ENCODE results near the gene GCC2.
A peak's percentile ranks its signal among the peaks of the same experiment; 100 is the strongest.

Gene GCC2

DNA sequence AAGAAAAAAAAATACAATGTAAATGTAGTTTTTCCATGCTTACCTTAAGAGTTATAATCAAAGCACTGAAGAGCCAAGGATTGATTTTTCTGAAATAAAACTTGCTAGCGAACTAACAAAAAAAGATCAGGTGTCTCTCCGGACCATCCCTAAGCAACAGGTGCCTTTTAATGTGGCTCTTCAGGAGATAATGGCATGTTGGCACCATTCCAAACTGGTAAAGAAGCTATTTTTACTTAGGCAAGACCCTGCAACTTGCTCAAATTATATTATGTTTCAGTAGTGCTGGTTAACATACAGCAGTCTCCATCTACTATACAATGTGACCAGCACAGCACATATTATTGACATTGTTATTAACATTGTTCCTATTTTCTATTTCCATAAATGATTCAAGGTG is 2.3 kb upstream of the GCC2 start:
- Histone ChIP-seq H2BK120ac (ENCODE audit: insufficient read depth, low read length, poor library complexity) (no peak overlapping the region), H4K12ac (ENCODE audit: low read depth, low read length) (no peak overlapping the region), H3K9me3 (ENCODE audit: insufficient read depth, low read depth, low read length) (peaks cover 4% of the 10 kb centered on the region), H3K36me3 (ENCODE audit: control insufficient read depth in 1 of 2, insufficient read depth in 2 of 2, low read length in 2 of 2) (no peaks in the 10 kb centered on the region), H2BK12ac (ENCODE audit: low read length) (no peak overlapping the region), H3K18ac (ENCODE audit: low read length) (no peak overlapping the region), H2BK5ac (ENCODE audit: low read depth, low read length, poor library complexity) (no peak overlapping the region), H3K27ac (ENCODE audit: low read depth, low read length) (no peak overlapping the region), H3K4ac (ENCODE audit: low read depth, low read length) (no peak overlapping the region), H3K4me1 (ENCODE audit: control insufficient read depth in 1 of 2, insufficient read depth in 2 of 2, low read length in 2 of 2) (peaks cover 3 to 8% of the 10 kb centered on the region in 2 experiments), H3K9ac (ENCODE audit: low read length) (no peak overlapping the region), H3K14ac (ENCODE audit: low read length) (no peak overlapping the region), H4K91ac (ENCODE audit: low read depth, low read length) (no peak overlapping the region), H3K27me3 (ENCODE audit: insufficient read depth, low read length) (no peaks in the 10 kb centered on the region), H4K8ac (ENCODE audit: low read depth, low read length) (no peak overlapping the region), H3K79me1 (ENCODE audit: low read length) (peaks cover 11% of the 10 kb centered on the region), H2AK5ac (ENCODE audit: low read length) (no peak overlapping the region), H2AFZ (ENCODE audit: insufficient read depth, low read length, poor library complexity) (no peak overlapping the region), H3K4me2 (ENCODE audit: low read length) (no peak overlapping the region), H3K23ac (ENCODE audit: low read length) (no peak overlapping the region), H3K79me2 (ENCODE audit: control insufficient read depth, insufficient read depth, low read length, poor library complexity) (peaks cover 8% of the 10 kb centered on the region), H3K4me3 (ENCODE audit: low read depth, low read length) (no peak overlapping the region)
- WGBS (ENCODE audit: extremely low coverage, insufficient coverage, insufficient read length), result no CpG with 5 or more reads among the region's 2 CpGs
- DNase-seq, result no peak

DNA sequence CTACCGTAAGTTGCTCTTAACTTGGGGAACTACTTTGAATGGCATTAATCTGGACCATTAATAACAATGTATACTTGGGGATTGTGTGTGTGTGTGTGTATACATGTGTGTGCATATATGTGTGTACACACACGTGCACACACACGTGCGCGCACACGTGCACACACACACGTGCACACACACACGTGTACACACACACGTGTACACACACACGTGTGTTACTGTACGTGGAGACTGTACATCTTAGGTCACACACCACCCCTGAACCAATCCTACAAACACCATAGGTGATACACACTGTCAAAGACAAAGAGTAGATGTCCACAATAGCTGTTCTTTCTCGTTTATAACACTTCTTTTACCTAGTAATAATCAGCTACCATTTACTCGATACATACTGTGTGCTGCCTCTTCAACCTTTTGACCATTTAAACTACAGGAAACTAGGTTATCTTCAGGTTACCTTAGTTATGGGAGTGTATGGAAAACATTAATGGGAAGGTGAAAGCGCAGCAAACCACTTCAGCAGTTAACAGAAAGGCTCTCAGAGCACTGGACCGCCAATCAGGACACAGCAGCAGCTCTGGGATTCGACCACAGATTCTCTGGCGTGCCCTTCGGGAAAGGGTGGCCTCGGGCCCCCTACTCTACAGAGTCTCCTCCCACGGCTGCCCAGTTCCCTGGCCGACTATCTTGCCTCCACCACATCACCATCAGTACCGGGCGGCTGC is 894 bp upstream of the GCC2 start:
- peak overlapping the region; percentile 79 for H3K4me2 ChIP-seq (ENCODE audit: low read length)
- no peak overlapping the region for H2BK12ac ChIP-seq (ENCODE audit: low read length)
- no peak overlapping the region for H2BK120ac ChIP-seq (ENCODE audit: insufficient read depth, low read length, poor library complexity)
- peaks cover 0 to 3% of the 10 kb centered on the region in 2 experiments for H3K36me3 ChIP-seq (ENCODE audit: control insufficient read depth in 1 of 2, insufficient read depth in 2 of 2, low read length in 2 of 2)
- peaks cover 4% of the 10 kb centered on the region for H3K9me3 ChIP-seq (ENCODE audit: insufficient read depth, low read depth, low read length)
- H2BK5ac ChIP-seq (ENCODE audit: low read depth, low read length, poor library complexity), result peak overlapping the region; percentile 60
- peak overlapping the region; percentile 86 for H3K14ac ChIP-seq (ENCODE audit: low read length)
- H3K23ac ChIP-seq (ENCODE audit: low read length), result no peak overlapping the region
- H2AFZ ChIP-seq (ENCODE audit: insufficient read depth, low read length, poor library complexity), result peak overlapping the region; percentile 73
- peaks cover 3 to 8% of the 10 kb centered on the region in 2 experiments for H3K4me1 ChIP-seq (ENCODE audit: control insufficient read depth in 1 of 2, insufficient read depth in 2 of 2, low read length in 2 of 2)
- H3K4ac ChIP-seq (ENCODE audit: low read depth, low read length), result peak overlapping the region; percentile 30
- H4K8ac ChIP-seq (ENCODE audit: low read depth, low read length), result peak overlapping the region; percentile 96
- peak overlapping the region; percentile 55 for H3K9ac ChIP-seq (ENCODE audit: low read length)
- peaks cover 11% of the 10 kb centered on the region for H3K79me1 ChIP-seq (ENCODE audit: low read length)
- peak overlapping the region; percentile 68 for H3K18ac ChIP-seq (ENCODE audit: low read length)
- H3K27ac ChIP-seq (ENCODE audit: low read depth, low read length), result peak overlapping the region; percentile 88
- peak overlapping the region; percentile 85 for H4K91ac ChIP-seq (ENCODE audit: low read depth, low read length)
- peak overlapping the region; percentile 73 for H3K4me3 ChIP-seq (ENCODE audit: low read depth, low read length)
- WGBS (ENCODE audit: extremely low coverage, insufficient coverage, insufficient read length), result no CpG with 5 or more reads among the region's 23 CpGs
- H3K79me2 ChIP-seq (ENCODE audit: control insufficient read depth, insufficient read depth, low read length, poor library complexity), result peaks cover 8% of the 10 kb centered on the region
- H3K27me3 ChIP-seq (ENCODE audit: insufficient read depth, low read length), result no peaks in the 10 kb centered on the region
- peak overlapping the region; percentile 85 for H4K12ac ChIP-seq (ENCODE audit: low read depth, low read length)
- H2AK5ac ChIP-seq (ENCODE audit: low read length), result no peak overlapping the region
- no peak for DNase-seq

DNA sequence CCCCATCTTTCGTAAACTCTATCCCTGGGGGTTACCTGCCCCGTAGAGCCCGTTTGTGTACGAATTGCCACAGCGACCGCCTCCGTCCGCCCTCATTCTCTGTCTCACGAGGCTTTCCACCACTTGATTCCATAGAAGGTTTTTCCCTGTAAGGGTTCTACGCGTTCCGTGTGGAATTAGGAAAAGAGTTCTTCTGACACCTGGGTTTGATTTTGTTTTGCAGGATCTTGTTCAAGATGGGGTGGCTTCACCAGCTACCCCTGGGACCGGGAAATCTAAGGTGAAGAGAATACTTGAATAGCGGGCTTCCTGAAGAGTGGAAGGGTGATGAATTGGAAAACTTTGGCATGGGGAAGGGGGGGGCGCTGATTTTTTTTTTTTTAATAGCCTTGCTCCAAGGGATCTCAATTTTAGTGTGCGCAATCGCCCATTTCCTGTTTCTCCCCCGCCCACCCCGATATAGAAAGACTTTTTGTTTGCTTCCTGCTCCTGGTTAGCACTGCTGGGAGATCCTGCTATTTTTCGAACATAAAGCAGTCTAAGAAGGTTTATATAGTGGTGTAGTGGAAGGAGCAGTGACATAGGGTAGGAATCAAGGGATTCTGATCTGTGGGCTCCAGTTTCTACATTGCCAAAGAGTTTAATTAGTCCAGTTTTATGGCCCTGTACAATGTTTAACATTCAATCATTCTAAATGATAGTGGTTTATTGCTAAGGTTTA is 564 bp downstream of the GCC2 start:
- Histone ChIP-seq H4K8ac (ENCODE audit: low read depth, low read length) (peak overlapping the region; percentile 79), H2BK5ac (ENCODE audit: low read depth, low read length, poor library complexity) (peak overlapping the region; percentile 49), H3K36me3 (ENCODE audit: control insufficient read depth in 1 of 2, insufficient read depth in 2 of 2, low read length in 2 of 2) (peaks cover 6 to 7% of the 10 kb centered on the region in 2 experiments), H3K14ac (ENCODE audit: low read length) (peak overlapping the region; percentile 10), H3K79me1 (ENCODE audit: low read length) (peaks cover 11% of the 10 kb centered on the region), H2BK120ac (ENCODE audit: insufficient read depth, low read length, poor library complexity) (peak overlapping the region; percentile 9), H3K4me1 (ENCODE audit: control insufficient read depth in 1 of 2, insufficient read depth in 2 of 2, low read length in 2 of 2) (peaks cover 3 to 8% of the 10 kb centered on the region in 2 experiments), H3K9ac (ENCODE audit: low read length) (peak overlapping the region; percentile 79), H3K23ac (ENCODE audit: low read length) (no peak overlapping the region), H3K18ac (ENCODE audit: low read length) (peak overlapping the region; percentile 13), H2AFZ (ENCODE audit: insufficient read depth, low read length, poor library complexity) (peak overlapping the region; percentile 59), H3K79me2 (ENCODE audit: control insufficient read depth, insufficient read depth, low read length, poor library complexity) (peaks cover 8% of the 10 kb centered on the region), H4K91ac (ENCODE audit: low read depth, low read length) (peak overlapping the region; percentile 71), H2BK12ac (ENCODE audit: low read length) (no peak overlapping the region), H3K27ac (ENCODE audit: low read depth, low read length) (peak overlapping the region; percentile 60), H4K12ac (ENCODE audit: low read depth, low read length) (peak overlapping the region; percentile 57), H3K4me3 (ENCODE audit: low read depth, low read length) (peak overlapping the region; percentile 94), H3K9me3 (ENCODE audit: insufficient read depth, low read depth, low read length) (no peaks in the 10 kb centered on the region), H3K4ac (ENCODE audit: low read depth, low read length) (peak overlapping the region; percentile 54), H2AK5ac (ENCODE audit: low read length) (no peak overlapping the region), H3K4me2 (ENCODE audit: low read length) (peak overlapping the region; percentile 53), H3K27me3 (ENCODE audit: insufficient read depth, low read length) (no peaks in the 10 kb centered on the region)
- WGBS (ENCODE audit: extremely low coverage, insufficient coverage, insufficient read length), result no CpG with 5 or more reads among the region's 20 CpGs
- peak in 1 of 2 donors; percentile 70 for DNase-seq

DNA sequence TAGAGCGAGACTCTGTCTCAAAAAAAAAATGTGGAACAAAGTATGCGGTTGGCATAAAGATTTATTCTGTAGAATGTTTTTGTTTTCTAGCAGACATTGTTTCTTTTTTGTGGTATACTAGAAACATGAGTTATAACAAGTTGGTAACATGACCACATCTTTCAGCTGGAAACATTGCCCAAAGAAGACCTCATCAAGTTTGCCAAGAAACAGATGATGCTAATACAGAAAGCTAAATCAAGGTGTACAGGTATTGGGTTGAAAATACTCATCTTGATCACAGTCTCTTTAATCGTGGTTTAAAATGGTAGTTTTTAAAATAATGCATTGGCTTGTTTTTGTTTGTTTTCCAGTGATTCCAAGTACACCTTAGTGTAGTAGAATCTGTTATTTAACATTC is 1.9 kb downstream of the GCC2 start:
- Histone ChIP-seq H3K23ac (ENCODE audit: low read length) (no peak overlapping the region), H3K36me3 (ENCODE audit: control insufficient read depth in 1 of 2, insufficient read depth in 2 of 2, low read length in 2 of 2) (peaks cover 9 to 10% of the 10 kb centered on the region in 2 experiments), H2BK5ac (ENCODE audit: low read depth, low read length, poor library complexity) (no peak overlapping the region), H4K8ac (ENCODE audit: low read depth, low read length) (no peak overlapping the region), H4K91ac (ENCODE audit: low read depth, low read length) (no peak overlapping the region), H3K14ac (ENCODE audit: low read length) (no peak overlapping the region), H3K4me1 (ENCODE audit: control insufficient read depth in 1 of 2, insufficient read depth in 2 of 2, low read length in 2 of 2) (peaks cover 0 to 5% of the 10 kb centered on the region in 2 experiments), H2AK5ac (ENCODE audit: low read length) (no peak overlapping the region), H3K4me2 (ENCODE audit: low read length) (no peak overlapping the region), H3K4ac (ENCODE audit: low read depth, low read length) (no peak overlapping the region), H3K9me3 (ENCODE audit: insufficient read depth, low read depth, low read length) (peaks cover 2% of the 10 kb centered on the region), H3K27ac (ENCODE audit: low read depth, low read length) (no peak overlapping the region), H3K79me1 (ENCODE audit: low read length) (peaks cover 10% of the 10 kb centered on the region), H3K27me3 (ENCODE audit: insufficient read depth, low read length) (no peaks in the 10 kb centered on the region), H3K4me3 (ENCODE audit: low read depth, low read length) (no peak overlapping the region), H2AFZ (ENCODE audit: insufficient read depth, low read length, poor library complexity) (no peak overlapping the region), H3K18ac (ENCODE audit: low read length) (no peak overlapping the region), H4K12ac (ENCODE audit: low read depth, low read length) (no peak overlapping the region), H2BK12ac (ENCODE audit: low read length) (no peak overlapping the region), H2BK120ac (ENCODE audit: insufficient read depth, low read length, poor library complexity) (no peak overlapping the region), H3K79me2 (ENCODE audit: control insufficient read depth, insufficient read depth, low read length, poor library complexity) (peaks cover 8% of the 10 kb centered on the region), H3K9ac (ENCODE audit: low read length) (no peak overlapping the region)
- WGBS (ENCODE audit: extremely low coverage, insufficient coverage, insufficient read length), result no CpG with 5 or more reads among the region's 3 CpGs
- no peak for DNase-seq

Data from trophoblast cell (in vitro differentiated cells and primary cell).